DND-41 (cell line): Measurements from ENCODE around the gene MERTK.

Experiments
- CTCF ChIP-seq: IDR thresholded peaks from 2 replicates; pipeline ENCODE4 v1.5.1; 2012; ENCODE audit warnings: borderline replicate concordance, low read length, moderate library complexity, mild to moderate bottlenecking; ENCODE audit not compliant: poor library complexity, severe bottlenecking; ENCODE audit errors: extremely low read depth
- EZH2 ChIP-seq: IDR thresholded peaks from 3 replicates; pipeline ENCODE4 v1.6.1; 2012; ENCODE audit warnings: borderline replicate concordance, low read depth, mild to moderate bottlenecking, moderate library complexity, low read length, inconsistent platforms; ENCODE audit not compliant: severe bottlenecking

- no peak for TF ChIP-seq CTCF
- no peak for TF ChIP-seq EZH2
Observed at GRCh38 chr2:112031473-112032223, 133.2 kb downstream of the MERTK start.
